Measurements from ENCODE around the gene IQCC.
A peak's percentile ranks its signal among the peaks of the same experiment; 100 is the strongest.

The IQCC gene

DNA sequence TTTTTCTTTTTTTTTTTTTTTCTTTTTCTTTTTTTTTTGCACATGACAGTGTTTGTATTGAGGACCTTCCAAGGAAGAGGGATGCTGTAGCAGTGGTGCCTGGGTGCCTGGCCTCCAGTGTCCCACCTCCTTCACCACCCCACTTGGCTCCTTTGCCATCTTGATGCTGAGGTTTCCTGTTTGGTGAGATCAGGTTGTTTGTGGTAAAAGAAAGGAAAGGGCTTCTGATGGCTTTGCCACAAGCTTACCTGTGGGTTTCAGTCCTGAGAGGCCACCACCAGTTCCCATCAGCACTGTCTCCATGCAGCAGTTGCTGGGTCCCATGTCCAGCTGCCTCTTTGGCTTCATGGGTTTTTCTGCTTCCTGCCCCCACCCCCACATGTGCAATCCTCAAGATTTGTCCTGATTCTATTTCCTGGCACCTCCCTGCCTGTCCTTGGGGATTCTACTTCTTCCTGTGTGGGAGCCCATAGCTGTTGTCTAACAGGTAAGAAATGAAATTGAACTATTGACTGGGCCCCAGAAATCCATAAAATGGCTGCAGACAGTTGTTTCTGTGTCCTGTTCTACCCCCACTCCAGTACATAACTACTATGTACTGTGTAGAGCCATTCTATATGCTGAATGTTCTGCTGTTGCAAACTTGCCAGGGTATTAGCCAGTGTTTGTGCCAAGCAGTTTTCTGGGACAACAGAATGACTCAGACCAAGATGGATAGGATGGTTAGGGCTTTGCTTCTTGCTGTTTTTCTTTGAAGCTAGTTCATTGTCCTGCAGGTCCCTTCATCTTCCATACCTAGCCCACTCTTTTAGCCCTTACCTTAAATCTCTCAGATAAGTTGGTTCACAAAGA is 9.3 kb upstream of the IQCC start:
- no peak for DNase-seq (ENCODE audit: low read depth)

DNA sequence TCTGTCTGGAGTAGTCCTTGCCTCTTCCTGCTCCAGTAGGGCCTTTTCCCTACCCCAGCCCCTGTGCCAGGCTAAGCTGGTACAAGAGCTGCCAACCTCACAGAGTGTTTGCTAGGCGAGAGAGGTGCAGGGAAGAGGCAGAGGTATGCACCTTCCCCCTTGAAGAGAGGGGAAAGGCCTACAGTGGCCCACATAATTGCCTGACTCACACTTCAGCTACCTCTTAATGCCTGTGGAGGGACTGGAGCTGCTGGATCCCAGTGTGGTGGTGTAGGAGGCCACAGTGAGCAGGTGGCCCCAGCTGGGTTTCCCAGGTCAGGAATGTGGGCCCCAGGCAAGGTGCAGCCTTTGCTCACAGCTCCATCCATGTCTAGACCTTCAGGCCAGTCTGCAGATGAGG is 8.4 kb upstream of the IQCC start:
- DNase-seq (ENCODE audit: low read depth), result no peak

DNA sequence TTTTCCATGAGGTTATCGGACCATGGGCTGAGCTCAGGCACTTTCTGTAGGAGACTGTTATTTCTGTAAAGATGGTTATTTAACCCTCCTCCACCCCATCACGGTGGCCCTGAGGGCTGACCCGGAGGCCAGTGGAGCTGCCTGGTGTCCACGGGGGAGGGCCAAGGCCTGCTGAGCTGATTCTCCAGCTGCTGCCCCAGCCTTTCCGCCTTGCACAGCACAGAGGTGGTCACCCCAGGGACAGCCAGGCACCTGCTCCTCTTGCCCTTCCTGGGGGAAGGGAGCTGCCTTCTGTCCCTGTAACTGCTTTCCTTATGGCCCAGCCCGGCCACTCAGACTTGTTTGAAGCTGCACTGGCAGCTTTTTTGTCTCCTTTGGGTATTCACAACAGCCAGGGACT is 7.6 kb upstream of the IQCC start:
- DNase-seq (ENCODE audit: low read depth), result no peak

DNA sequence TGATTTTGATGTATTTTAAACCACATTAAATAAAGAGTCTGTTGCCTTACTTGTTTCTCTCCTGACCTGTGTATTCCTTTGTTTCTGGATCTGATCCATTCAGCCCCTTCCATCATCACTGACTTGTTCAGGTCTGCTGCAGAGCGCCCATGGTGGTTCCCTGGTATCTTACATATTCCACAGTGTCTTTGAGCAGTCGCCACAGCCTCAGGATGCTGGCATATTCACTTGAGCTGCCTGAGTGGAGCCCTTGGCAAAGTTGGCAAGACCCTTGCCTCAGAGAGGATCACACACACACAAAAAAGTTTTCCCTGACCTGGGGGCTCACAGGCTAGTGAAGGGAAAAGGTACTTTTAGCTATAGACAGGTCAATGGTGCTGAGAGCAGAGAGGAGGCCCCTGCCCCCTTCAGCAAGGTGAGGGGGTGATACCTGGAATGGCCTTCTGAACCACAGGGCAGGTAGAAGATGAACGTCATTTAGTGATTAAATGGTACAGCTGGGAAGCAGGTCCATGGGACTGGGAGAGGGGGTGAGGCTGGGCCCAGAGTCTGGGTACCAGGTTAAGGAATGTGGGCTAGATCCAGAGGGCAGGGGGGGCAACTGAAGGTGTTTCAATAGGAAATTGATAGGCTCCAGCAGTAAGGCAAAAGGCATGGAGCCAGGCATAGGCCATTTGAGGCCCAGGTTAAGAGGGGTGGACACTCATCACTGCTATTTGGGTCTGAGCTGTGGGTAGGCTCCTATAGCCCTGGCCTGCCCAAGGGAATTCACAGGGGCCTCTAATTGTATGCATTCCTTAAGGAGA is 7.0 kb upstream of the IQCC start:
- no peak for DNase-seq (ENCODE audit: low read depth)

DNA sequence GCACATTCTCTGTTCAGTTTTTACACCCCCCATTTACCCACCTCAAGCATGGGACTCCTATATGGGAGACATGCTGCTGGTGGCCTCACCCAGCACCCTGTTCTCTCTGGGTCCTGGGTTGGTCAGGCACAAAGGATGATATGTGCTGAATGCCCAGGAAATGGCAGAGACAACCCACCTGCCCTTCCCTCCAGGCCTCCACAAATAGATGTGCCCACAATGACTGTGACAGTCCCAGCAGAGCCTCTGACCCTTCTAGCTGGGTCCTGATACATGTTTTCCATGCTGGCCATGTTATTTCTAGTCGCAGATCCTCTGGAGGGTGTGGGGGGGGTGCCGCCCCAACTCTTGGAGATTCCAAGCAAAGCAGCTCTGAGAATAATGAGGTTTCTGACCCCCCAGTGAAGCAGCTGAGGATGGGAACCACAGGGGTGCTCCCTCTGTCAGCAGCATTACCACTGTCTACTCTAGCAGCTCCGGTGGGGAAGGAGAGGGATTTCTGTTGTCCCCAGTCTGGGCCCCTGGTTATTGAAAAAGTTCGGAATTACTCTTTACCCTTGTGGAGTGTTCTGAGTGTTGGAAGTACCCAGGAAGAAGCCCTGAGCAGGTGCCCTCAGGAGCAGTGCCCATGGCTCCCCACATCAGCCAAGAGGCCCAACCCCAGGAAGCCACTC is 6.3 kb upstream of the IQCC start:
- no peak for DNase-seq (ENCODE audit: low read depth)

DNA sequence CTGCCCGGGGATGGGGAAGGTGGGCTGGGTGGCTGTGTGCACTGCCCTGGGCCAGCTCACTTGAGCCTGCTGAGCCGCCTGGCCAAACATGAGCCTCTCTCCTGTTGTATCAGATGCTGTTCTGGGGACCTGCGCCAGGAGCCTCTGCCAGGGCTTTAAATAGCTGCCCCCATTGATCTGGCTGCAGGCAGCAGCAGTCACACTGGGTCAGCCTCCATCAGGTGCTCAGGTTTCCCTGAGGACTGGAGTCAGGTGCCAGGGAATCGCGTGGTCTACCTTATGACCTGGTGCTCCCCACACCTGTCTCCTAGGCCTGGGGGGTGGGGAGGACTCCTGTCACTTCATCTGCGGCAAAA is 5.8 kb upstream of the IQCC start:
- DNase-seq (ENCODE audit: low read depth), result no peak

DNA sequence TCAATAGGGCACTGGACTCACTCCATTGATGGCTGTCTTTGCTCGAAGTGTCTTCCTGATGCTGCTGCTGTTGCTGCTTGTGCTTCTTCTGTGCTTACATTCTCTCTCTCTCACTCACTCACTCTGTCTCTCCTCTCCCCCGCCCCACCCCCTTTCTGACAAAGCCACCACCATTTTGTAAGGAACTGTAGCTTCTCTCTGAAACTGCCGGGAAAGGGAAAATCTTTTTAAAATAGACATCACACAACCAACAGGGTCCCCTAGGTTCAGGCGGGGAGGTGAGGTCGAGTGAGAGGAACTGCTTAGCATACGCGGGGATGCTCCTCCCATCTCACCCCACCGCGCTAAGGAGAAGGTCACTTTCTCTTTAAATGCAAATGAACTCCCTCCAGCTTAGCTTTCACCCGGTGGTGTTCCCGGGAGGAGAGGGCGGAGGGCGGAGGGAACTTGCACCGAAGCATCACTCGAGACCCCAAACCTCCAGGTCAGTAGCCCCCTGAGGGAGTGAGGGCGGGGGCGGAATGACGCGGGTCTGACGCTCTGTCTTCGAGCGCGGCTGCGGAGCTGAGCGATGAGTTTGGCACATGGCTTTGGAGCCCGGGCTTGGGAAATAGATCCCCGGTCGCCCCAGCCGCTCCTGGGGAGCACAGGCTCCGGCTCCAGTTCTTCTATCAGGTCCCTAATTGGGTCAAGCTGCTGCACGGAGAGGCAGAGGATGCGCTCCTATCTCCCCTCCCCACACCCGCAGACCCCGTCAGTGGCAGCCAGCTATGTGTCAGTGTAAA is 5.1 kb upstream of the IQCC start, which contains the start of gene CCDC28B:
TSS of gene CCDC28B (plus strand) at position 370 of the 785 bp plus-strand sequence. CDS start 1,341 bp downstream, outside the sequence.
- DNase-seq (ENCODE audit: low read depth), result peak; percentile 38

DNA sequence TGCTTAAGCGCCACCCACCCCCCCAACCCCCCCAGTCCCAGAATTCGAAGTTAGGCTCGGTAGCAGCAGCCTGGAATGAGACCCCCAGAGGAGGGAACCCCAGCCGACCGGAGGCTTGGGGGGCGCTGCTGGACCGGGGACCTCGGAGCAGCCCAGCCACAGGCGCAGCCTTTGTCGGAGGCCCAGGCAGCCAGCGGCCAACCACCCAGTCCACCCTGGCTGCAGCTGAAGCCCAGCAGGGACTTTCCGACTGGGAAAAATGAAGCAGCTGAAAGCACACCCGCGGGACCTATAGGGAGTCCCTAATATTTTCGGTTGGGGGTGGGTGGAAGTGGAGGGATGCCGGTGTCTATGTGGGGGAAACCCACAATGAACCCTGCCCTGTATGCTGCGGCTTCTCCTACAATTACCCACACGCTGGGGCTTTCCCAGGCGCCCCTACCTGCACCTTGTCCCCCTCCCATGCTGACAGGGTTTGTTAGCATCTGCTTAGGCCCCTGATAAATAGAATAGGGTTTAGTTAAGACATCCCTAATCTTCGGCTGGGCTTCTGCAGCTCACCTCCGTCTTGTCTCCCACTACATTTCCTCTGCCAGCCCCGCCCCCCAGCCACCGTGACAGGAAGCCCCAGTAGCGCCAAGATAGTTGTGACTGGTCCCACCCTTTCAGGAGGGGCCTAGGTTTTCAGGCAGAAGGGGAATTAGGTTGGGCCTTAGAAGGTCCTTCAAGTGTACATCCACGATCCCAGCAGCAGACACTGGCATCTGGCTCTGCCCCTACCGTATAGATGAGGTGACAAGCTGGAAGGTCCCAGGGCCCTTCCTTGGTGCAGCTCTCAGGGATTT is 4.2 kb upstream of the IQCC start:
- peak; percentile 72 for DNase-seq (ENCODE audit: low read depth)

DNA sequence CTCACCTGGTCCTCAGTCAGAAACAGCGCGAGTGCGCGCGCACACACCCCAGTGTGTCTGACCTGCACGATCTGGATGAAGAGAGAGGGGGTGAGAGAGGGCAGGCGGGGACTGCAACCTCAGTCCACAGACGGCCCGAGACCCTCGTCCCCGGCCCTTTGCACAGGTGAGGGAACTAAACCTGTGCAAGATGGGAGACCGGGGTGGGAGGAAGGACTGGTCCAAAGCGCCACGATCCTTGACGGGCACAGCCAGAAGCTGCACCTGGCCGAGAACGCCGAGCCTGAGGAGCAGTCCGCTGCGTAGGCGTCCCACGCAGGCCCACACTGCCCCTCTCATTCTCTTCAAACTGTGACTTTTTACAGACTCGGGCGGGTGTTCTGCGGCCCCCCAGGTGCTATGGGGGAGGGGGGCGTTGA is 519 bp upstream of the IQCC start:
- no peak for DNase-seq (ENCODE audit: low read depth)

DNA sequence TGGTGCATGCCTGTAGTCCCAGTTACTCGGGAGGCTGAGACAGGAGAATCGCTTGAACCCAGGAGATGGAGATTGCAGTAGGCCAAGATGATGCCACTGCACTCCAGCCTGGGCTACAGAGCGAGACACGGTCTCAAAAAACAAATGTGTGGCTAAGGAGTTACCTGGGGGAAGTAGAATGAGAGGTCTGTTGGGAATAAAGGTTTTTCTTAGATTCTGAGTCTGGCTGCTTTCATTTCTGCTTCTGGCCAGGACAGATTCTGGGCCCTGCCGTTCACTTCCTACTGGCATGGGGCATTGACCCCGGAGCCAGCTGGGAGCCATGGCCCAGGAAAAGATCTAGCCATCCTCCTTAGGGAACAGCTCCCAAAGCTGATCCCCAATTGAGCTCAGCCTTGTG is 3.0 kb downstream of the IQCC start:
- DNase-seq (ENCODE audit: low read depth), result no peak

DNA sequence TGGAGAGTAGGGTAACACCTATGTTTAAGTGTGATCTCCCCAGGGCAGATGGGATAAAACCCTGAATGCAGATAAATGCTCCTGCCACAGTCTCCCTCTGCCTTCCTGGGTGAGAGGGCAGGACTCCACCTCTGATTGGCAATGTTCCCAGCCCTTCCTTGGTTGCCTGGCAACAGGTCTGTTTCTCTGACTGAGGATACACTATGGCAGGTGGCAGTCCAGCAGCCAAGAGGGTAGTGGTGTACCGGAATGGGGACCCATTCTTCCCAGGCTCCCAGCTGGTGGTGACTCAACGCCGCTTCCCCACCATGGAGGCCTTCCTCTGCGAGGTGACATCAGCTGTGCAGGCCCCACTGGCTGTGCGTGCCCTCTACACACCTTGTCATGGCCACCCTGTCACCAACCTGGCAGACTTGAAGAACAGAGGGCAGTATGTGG is 3.4 kb downstream of the IQCC start, which contains the start of gene DCDC2B:
TSS of gene DCDC2B (plus strand) at position 199 of the 438 bp plus-strand sequence. CDS start at position 204, 5 bp downstream.
- no peak for DNase-seq (ENCODE audit: low read depth)

DNA sequence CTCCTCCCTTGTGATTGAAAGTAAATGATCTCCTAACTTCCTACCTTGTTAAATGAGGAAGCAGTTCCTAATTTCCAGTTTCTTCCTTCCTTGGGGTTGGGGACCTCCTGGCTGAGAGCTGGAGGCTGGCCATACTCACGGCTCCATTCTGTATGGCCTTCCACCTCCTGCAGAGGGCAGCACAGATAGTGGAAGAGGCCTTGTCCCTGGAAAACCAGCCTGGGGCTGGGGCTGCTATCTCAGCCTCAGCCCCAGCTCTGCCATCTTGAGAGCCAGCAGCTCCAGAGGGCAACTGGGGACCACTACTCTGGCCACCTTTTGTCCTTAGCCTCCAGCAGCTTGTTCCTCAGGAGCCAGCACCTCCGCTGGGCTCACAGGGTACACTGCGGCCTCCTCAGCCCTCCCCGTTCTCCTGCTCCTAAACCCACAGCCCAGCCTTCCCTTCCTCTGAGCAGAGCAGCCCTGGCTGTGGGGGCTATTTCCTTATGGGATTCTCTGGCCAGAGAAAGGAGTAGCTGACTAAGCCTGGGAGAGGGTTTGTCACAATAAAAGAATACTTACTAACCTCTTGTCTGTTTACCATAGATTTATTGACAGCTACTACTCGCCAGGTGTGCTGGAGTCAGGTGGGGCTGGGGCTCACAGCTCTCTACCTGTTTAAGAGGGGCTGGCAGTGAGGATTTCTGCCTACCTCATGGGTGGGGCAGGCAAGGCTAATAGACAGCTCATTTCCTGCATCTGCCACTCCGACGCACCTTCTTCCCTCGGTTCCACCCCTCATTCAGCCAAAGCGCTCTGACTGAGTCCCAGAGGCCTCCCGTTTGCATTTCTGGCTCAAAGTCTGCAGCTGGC is 10.4 kb downstream of the IQCC start:
- DNase-seq (ENCODE audit: low read depth), result peak; percentile 48

DNA sequence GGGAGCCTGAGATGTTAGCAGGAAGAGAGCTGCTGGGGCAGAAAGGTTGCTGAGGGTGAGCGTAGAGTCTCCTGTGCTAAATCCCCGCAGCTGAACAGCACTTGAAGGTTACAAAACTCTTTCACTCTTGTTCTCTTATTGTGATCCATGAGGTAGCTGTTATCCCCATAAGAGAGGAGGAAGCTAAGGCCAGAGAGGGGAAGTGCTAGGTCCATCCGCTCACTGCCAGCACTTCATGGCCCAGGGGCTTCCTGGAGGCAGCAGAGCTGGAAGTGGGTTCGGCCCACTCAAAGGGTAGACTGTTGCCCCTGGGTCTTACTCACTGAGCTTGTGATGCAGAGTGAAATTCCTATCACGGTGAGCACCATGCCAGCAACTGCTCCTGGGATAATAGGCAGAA is 11.1 kb downstream of the IQCC start:
- DNase-seq (ENCODE audit: low read depth), result no peak

DNA sequence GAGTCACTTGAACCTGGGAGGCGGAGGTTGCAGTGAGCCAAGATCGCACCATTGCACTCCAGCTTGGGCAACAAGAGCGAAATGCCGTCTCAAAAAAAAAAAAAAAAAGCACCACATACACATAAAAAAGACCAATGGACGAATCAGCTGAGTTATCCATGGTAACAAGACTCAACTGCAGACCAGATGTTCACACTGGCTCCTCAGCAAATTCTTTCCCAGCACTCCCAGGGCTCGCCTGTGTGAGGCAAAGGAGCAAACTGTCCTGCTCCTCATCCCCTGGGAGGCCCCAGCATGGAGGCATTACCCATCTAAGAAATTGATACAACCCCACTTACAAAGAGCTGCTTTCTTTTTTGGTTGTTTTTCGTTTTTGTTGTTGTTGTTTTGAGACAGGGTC is 13.6 kb downstream of the IQCC start:
- no peak for DNase-seq (ENCODE audit: low read depth)

DNA sequence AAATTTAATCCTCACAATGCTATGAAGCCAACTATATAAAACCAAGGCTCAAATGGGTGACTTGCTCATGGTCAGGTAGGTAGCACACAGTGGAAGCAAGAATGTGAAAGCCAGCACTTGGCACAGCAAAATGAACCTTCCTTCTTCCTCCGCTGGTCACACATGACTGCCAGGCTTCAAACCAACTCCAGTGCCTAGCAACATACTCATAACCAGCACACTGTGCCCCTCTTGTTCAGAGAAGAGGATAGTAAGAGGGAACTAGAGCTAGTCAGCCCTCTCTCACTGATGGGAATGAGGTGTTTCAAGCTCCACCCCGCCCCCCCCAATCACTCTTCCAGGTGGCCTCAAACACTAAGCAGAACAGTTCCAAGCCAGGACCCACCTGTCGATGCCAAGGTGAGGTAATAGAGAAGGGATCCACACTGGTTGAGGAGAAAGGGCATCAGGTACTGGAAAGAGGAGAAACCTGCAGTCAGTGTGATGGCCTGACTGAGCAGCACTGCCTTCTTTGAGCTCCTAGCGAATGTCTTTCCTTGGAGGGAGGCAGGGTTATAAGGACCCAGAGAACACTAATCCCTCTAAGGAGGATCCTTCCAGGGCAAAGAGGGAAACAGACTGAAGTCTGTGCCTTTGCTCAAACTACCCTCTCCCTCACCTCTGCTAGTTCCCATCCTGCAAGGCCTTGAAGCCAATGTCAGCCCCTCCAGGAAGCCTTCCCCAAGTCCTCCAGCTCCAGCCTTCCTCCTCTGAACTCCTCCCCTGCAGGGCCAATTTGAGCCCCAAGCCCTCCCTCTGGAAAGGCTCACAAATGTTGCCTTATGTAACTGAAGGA is 15.5 kb downstream of the IQCC start:
- no peak for DNase-seq (ENCODE audit: low read depth)

DNA sequence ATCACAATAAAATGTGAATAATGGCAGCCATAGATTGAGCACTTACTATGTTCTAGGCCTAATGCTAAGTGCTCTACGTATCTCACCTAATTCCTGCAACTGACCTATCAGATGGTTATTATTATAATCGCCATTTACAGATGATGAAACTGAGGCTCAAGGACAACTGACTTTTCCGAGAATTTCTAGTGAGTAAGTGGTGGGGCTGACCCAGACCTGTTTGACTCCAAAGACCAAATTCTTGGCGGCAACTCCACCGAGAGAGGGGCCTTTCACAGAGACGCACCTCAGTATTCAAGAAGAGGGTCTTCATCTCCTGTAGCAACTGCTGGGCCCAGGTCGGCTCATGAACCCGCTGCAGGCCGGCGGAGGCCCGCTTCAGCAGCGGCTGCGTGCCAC is 16.1 kb downstream of the IQCC start:
- DNase-seq (ENCODE audit: low read depth), result no peak

DNA sequence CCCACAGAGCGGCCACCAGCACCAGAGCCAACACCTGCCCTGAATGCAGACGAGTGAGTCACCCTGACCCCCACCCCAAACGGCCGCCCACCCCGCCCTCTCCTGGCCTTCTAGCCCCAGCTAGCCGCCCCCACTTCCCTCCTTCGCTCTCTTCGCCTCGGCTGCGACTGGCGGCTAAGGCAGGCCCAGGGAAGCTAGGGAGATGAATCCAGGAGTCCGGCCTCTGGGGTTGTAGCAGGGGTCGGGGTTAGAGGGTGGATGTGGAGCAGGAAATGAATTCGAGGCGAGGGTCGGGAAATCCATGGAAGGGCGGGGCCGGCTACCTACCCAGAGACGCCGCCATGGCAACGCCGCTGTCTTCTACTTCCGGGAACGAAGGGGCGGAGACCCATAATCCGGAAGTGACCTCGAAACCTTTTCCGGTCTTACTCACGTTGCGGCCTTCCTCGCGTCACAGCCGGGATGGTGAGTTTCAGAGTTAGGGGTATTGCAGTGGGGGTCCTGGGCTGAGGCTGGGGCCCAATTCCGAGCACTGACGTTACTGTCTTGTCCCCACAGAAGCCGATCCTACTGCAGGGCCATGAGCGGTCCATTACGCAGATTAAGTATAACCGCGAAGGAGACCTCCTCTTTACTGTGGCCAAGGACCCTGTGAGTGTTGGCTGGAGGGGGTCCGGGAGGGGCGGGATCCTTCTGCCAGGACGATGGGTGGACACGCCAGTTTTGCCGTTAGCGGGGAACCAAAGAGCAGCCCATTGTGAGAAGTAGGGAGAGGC is 16.7 kb downstream of the IQCC start, which contains the start of the genes EIF3I and TMEM234:
TSS of gene EIF3I (plus strand) at position 428 of the 776 bp plus-strand sequence. CDS start at position 463, 35 bp downstream.
TSS of gene TMEM234 (minus strand) at position 374 of the 776 bp plus-strand sequence. CDS start at position 343, 31 bp downstream.
- DNase-seq (ENCODE audit: low read depth), result peak; percentile 87

DNA sequence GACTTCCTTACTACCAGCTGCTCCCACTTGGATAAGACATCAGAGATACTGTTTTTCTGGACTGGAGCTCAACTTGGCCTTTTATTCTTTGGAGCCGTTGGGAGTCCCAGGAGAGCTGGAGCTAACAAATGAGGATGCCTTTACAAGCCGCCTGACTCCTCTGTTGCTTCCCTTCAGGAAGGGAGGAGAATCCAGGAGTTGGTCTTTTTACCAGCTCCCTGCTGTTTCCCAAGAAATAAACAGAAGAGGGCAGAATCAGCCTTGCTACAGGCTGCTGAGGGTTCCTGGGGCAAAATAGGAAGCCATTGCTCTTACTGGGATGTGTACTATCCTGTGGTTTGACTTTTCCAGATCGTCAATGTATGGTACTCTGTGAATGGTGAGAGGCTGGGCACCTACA is 18.2 kb downstream of the IQCC start:
- DNase-seq (ENCODE audit: low read depth), result no peak
